GM12872 (cell line): Measurements from ENCODE around the gene AP1B1.

Experiments used
- TF ChIP-seq, protein P1 (sequence below): IDR thresholded peaks from 3 replicates; pipeline ENCODE4 v1.5.1; 2011; ENCODE audit warnings: low read depth, mild to moderate bottlenecking, low read length, moderate library complexity; ENCODE audit not compliant: insufficient read depth

AP1B1 gene

GRCh38 chr22:29412772-29413171 is 24.4 kb upstream of the AP1B1 start:
- TF ChIP-seq, protein P1, sequence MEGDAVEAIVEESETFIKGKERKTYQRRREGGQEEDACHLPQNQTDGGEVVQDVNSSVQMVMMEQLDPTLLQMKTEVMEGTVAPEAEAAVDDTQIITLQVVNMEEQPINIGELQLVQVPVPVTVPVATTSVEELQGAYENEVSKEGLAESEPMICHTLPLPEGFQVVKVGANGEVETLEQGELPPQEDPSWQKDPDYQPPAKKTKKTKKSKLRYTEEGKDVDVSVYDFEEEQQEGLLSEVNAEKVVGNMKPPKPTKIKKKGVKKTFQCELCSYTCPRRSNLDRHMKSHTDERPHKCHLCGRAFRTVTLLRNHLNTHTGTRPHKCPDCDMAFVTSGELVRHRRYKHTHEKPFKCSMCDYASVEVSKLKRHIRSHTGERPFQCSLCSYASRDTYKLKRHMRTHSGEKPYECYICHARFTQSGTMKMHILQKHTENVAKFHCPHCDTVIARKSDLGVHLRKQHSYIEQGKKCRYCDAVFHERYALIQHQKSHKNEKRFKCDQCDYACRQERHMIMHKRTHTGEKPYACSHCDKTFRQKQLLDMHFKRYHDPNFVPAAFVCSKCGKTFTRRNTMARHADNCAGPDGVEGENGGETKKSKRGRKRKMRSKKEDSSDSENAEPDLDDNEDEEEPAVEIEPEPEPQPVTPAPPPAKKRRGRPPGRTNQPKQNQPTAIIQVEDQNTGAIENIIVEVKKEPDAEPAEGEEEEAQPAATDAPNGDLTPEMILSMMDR = peak; percentile 60

DNA sequence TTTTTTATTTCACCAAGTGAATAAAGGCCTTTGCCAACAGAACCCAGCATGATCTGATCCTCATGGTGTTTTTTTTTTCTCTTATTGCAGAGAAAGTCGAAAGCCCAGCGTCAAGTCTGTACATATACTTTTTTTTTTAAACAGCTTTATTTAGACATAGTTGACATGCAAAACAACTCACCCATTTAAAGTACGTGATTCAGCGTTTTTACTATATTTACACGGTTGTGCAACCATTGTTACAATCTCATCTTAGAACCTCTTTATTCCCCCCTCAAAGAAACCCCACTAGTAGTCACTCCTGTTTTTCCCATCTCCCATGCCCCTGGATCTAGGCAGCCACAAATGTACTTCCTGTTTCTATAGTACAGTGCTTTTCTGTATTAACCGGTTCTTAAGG is 20.6 kb upstream of the AP1B1 start:
- TF ChIP-seq, protein P1 = no peak

DNA sequence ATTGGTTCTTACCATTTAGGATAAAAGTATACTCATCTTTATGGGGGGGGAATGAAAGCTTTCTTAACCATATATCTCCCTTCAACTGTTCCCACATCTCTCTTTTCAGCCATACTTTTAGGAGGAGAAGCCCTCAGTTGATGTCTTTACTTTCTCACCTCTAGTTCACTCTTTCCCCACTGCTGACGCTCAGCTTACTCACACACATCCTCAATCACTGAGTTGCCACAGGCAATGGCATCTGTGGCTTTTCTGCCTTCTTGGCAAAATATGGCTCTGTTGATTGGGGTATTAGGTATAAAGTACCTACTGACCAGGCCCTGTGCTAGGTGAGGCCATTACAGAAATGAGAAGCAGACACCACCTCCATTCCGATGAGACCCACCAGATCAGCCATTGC is 12.2 kb upstream of the AP1B1 start:
- TF ChIP-seq, protein P1 = no peak

GRCh38 chr22:29397791-29398190 is 9.4 kb upstream of the AP1B1 start:
- TF ChIP-seq, protein P1 = no peak

GRCh38 chr22:29396126-29396525 is 7.8 kb upstream of the AP1B1 start:
- TF ChIP-seq, protein P1 = no peak

GRCh38 chr22:29394931-29395581 is 6.7 kb upstream of the AP1B1 start:
- TF ChIP-seq, protein P1 = peak; percentile 87

GRCh38 chr22:29393019-29393608 is 4.7 kb upstream of the AP1B1 start:
- TF ChIP-seq, protein P1 = no peak
